Measurements from ENCODE around the gene IQSEC2. TPM values are rescaled to one million over a fixed set of nuclear protein-coding genes. Genes with fewer than 3 reads are reported as not detected.

Gene IQSEC2
- polyA plus RNA-seq, 3 donors = 6.5 to 31.2 (median 6.9) TPM

DNA sequence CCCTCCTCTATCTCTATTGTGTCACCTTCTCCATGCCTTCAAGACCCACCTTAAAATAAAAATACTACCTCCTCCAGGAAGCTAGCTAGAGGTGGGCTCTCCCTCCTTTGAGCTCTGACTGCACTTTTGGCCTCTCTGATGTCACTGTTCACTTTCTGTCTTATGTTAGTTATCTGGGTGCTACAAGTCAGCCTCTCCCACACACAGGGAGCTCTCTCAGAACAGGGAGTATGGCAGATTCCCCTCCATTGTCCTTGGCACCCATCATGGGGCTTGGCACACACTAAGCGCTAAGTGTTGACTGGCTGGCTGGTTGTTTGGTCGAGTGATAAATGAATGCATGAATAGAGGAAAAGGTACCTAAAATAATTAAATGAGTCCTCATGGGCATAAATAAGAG, 35.2 kb downstream of the IQSEC2 start:
- H3K27ac Mint-ChIP-seq = no peak overlapping the region
- no peaks in the 10 kb centered on the region for H3K4me1 Mint-ChIP-seq
- Histone ChIP-seq H3K9me3 (replicated peaks in 1 of 2; ENCODE audit: control insufficient read depth in 1 of 2, insufficient read depth in 1 of 2, low read length in 2 of 2) (no peaks in the 10 kb centered on the region), H3K27me3 (ENCODE audit: control insufficient read depth in 2 of 2, insufficient read depth in 2 of 2, low read length in 2 of 2) (no peaks in the 10 kb centered on the region), H2AFZ (ENCODE audit: insufficient read depth, low read depth, low read length, poor library complexity, severe bottlenecking) (no peak overlapping the region), H3K4me2 (replicated peaks; ENCODE audit: extremely low read depth, low read length, poor library complexity, severe bottlenecking) (no peak overlapping the region), H3K36me3 (replicated peaks in 1 of 2; ENCODE audit: control insufficient read depth in 1 of 2, insufficient read depth in 2 of 2, low read length in 2 of 2) (peaks cover 40 to 66% of the 10 kb centered on the region in 2 donors), H3K9ac (ENCODE audit: insufficient read depth, low read length, poor library complexity, severe bottlenecking) (no peak overlapping the region), H3K4me3 (replicated peaks in 1 of 3; ENCODE audit: low read depth in 2 of 3, low read length in 3 of 3) (no peak overlapping the region), H3K79me2 (ENCODE audit: insufficient read depth, low read length) (no peaks in the 10 kb centered on the region), H3K27ac (ENCODE audit: low read depth in 1 of 2, low read length in 2 of 2) (no peak overlapping the region), H3K4me1 (ENCODE audit: control insufficient read depth in 1 of 2, insufficient read depth in 2 of 2, low read length in 2 of 2) (no peaks in the 10 kb centered on the region), H4K20me1 (ENCODE audit: insufficient read depth, low read length) (no peaks in the 10 kb centered on the region)
- TF ChIP-seq, protein P1, sequence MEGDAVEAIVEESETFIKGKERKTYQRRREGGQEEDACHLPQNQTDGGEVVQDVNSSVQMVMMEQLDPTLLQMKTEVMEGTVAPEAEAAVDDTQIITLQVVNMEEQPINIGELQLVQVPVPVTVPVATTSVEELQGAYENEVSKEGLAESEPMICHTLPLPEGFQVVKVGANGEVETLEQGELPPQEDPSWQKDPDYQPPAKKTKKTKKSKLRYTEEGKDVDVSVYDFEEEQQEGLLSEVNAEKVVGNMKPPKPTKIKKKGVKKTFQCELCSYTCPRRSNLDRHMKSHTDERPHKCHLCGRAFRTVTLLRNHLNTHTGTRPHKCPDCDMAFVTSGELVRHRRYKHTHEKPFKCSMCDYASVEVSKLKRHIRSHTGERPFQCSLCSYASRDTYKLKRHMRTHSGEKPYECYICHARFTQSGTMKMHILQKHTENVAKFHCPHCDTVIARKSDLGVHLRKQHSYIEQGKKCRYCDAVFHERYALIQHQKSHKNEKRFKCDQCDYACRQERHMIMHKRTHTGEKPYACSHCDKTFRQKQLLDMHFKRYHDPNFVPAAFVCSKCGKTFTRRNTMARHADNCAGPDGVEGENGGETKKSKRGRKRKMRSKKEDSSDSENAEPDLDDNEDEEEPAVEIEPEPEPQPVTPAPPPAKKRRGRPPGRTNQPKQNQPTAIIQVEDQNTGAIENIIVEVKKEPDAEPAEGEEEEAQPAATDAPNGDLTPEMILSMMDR (IDR thresholded peaks at IDR 0.05) = no peak
- intact Hi-C loops (cut with micrococcal nuclease) = no loop called here
- H3K36me3 Mint-ChIP-seq = peaks cover 47 to 64% of the 10 kb centered on the region in 2 donors
- no CpG with 5 or more reads among the region's 2 CpGs for whole genome bisulfite sequencing (ENCODE audit: insufficient coverage)
- H3K9me3 Mint-ChIP-seq = peaks cover 0 to 1% (median 0%) of the 10 kb centered on the region in 7 donors
- H3K27me3 Mint-ChIP-seq (ENCODE audit: low read depth in 3 of 3) = peaks cover 0 to 23% (median 1%) of the 10 kb centered on the region in 3 donors
- no peak overlapping the region for H3K4me3 Mint-ChIP-seq
- no peak for DNase-seq

DNA sequence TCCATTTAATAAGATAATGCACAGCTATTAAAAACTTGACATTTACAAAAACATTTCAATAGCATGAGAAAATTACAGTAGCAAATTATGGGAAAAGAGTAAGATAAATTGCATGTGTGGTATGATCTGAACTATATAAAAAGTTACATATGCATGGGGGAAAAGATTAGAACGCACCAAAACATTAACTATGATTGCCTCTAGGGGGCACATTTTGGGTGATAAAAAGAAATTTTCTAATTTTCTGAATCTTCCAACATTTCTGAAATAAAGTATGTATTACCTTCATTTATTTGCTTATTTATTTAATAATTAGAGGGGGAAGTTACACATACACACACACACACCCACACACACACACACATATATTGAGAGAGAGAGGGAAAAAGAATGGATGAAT, 36.8 kb downstream of the IQSEC2 start:
- Mint-ChIP-seq H3K4me1 (no peaks in the 10 kb centered on the region), H3K27ac (no peak overlapping the region), H3K27me3 (ENCODE audit: low read depth in 3 of 3) (peaks cover 0 to 23% (median 1%) of the 10 kb centered on the region in 3 donors), H3K9me3 (peaks cover 0 to 1% (median 0%) of the 10 kb centered on the region in 7 donors), H3K36me3 (peaks cover 51 to 58% of the 10 kb centered on the region in 2 donors), H3K4me3 (no peak overlapping the region)
- Histone ChIP-seq H2AFZ (ENCODE audit: insufficient read depth, low read depth, low read length, poor library complexity, severe bottlenecking) (no peak overlapping the region), H3K79me2 (ENCODE audit: insufficient read depth, low read length) (no peaks in the 10 kb centered on the region), H3K4me1 (ENCODE audit: control insufficient read depth in 1 of 2, insufficient read depth in 2 of 2, low read length in 2 of 2) (no peaks in the 10 kb centered on the region), H3K4me3 (replicated peaks in 1 of 3; ENCODE audit: low read depth in 2 of 3, low read length in 3 of 3) (no peak overlapping the region), H3K27ac (ENCODE audit: low read depth in 1 of 2, low read length in 2 of 2) (no peak overlapping the region), H3K9me3 (replicated peaks in 1 of 2; ENCODE audit: control insufficient read depth in 1 of 2, insufficient read depth in 1 of 2, low read length in 2 of 2) (no peaks in the 10 kb centered on the region), H3K9ac (ENCODE audit: insufficient read depth, low read length, poor library complexity, severe bottlenecking) (no peak overlapping the region), H3K36me3 (replicated peaks in 1 of 2; ENCODE audit: control insufficient read depth in 1 of 2, insufficient read depth in 2 of 2, low read length in 2 of 2) (peaks cover 44 to 61% of the 10 kb centered on the region in 2 donors), H3K27me3 (ENCODE audit: control insufficient read depth in 2 of 2, insufficient read depth in 2 of 2, low read length in 2 of 2) (no peaks in the 10 kb centered on the region), H3K4me2 (replicated peaks; ENCODE audit: extremely low read depth, low read length, poor library complexity, severe bottlenecking) (no peak overlapping the region), H4K20me1 (ENCODE audit: insufficient read depth, low read length) (no peaks in the 10 kb centered on the region)
- no peak for DNase-seq
- TF ChIP-seq, protein P1 (IDR thresholded peaks at IDR 0.05) = no peak
- intact Hi-C loops (cut with micrococcal nuclease) = no loop called here
- no CpG with 5 or more reads among the region's 1 CpG for WGBS (ENCODE audit: insufficient coverage)

Data from CD14-positive monocyte (primary cell).